ENCODE results near the gene LARGE1.

LARGE1 gene

DNA sequence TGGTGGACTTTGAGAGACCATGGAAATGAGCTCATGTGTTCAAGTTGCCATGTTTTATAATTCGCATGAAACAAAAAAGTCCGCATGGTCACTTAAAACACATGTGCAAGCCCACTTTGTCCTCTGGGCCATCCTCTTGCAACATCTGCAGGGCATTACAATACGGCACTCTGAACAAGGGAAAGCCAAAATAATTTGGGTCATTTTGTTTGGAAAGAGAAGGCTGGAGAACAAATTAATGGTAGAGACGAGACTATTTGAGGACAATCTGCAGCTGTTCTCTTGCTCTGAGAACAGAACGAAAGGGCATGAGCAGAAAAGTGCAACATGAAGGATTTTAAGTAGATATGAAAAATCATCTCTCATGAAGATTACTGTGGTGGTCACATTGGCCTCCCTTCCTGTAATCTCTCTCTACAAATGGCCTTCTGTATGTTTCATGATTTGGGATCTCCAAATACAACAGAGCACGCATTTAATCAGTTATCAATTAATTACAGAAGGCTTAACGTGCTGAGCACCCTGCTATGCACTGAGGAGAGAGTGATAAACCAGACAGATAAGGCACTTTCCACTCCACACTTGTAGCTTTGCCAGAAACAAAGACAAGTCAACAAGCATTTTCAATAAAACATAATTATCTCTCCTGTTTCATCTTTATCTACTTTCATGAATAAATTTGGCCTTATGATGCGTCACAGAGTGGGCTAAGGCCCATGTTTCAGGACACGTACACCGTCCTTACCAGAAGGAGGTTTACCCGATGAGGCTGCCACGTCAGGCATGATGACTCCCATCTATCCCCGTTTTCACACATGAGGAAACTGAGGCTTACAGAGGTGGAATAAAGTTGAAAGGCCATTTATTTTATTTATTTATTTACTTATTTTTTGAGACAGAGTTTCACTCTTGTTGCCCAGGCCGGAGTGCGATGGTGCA, 384.1 kb downstream of the LARGE1 start:
- Histone ChIP-seq H3K4me1 (ENCODE audit: insufficient read depth, low read length) (no peaks in the 10 kb centered on the region), H3K9ac (ENCODE audit: low read depth, low read length) (no peak overlapping the region), H3K36me3 (ENCODE audit: insufficient read depth, low read length) (no peaks in the 10 kb centered on the region), H3K9me3 (ENCODE audit: control insufficient read depth, insufficient read depth, low read length) (no peaks in the 10 kb centered on the region)

- peaks cover 7% of the 10 kb centered on the region; the same call in 1 of the 2 replicates for H3K4me1 ChIP-seq (ENCODE audit: insufficient read depth, low read length)
- no peaks in the 10 kb centered on the region for H3K9me3 ChIP-seq (ENCODE audit: control insufficient read depth, insufficient read depth, low read length)
- H3K9ac ChIP-seq (ENCODE audit: low read depth, low read length) = no peak overlapping the region
- no peaks in the 10 kb centered on the region for H3K36me3 ChIP-seq (ENCODE audit: insufficient read depth, low read length)
These were observed 390.7 kb downstream of the LARGE1 start for GRCh38 chr22:33529424-33530113.

DNA sequence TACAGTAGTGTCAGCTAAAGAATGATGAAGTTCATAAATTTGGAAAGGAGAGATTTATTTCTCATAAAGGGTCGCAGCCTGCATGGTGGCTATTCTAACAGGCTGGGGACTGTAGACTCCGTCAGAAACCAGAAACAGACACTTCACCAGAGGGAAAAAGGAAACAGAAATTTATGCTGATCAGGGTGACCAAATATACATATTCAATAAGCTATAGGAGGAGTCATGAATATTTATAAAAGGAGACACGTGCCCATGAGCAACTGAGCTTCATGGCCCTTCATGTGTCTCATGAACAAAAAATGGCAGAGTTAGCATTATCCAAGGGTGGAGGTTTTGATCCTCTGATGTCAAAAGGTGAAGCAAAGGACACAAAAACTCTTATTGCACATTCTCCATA, 392.1 kb downstream of the LARGE1 start:
- H3K9ac ChIP-seq (ENCODE audit: low read depth, low read length) = no peak overlapping the region
- no peaks in the 10 kb centered on the region for H3K9me3 ChIP-seq (ENCODE audit: control insufficient read depth, insufficient read depth, low read length)
- H3K36me3 ChIP-seq (ENCODE audit: insufficient read depth, low read length) = no peaks in the 10 kb centered on the region
- peaks cover 7% of the 10 kb centered on the region; the same call in 1 of the 2 replicates for H3K4me1 ChIP-seq (ENCODE audit: insufficient read depth, low read length)

DNA sequence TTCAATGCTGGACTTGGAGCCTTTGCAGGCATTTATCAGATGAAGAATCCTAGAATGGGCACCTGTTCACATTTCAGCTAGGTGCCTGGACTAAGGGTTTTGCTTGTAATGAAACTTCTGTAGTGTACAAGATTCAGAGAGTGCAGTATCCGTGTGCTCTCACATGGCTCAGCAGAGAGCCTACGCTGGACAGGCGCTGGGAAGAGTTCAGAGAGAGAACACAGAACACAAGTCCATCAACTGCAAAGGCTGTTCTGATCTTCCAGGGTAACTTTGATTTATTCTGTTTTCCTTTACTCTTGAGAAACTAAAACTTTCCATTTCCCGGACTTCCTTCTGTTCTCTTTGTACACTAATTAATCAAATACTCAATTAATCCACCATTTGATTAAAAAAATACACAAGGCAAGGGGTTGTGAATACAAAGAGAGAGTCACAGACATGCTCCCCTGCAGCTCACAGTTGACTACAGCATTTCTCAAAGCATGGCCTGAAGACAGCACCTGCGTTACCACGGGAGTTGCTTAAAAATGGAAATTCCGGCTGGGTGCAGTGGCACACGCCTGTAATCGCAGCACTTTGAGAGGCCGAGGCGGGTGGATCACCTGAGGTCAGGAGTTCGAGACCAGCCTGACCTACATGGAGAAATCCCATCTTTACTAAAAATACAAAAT, 393.7 kb downstream of the LARGE1 start:
- Histone ChIP-seq H3K9me3 (ENCODE audit: control insufficient read depth, insufficient read depth, low read length) (no peaks in the 10 kb centered on the region), H3K9ac (ENCODE audit: low read depth, low read length) (no peak overlapping the region), H3K4me1 (ENCODE audit: insufficient read depth, low read length) (peaks cover 7% of the 10 kb centered on the region; the same call in 1 of the 2 replicates), H3K36me3 (ENCODE audit: insufficient read depth, low read length) (peaks cover 7% of the 10 kb centered on the region; the same call in 1 of the 2 replicates)

- H3K4me1 ChIP-seq (ENCODE audit: insufficient read depth, low read length) = peaks cover 7% of the 10 kb centered on the region; the same call in 1 of the 2 replicates
- peaks cover 9% of the 10 kb centered on the region; the same call in 1 of the 2 replicates for H3K36me3 ChIP-seq (ENCODE audit: insufficient read depth, low read length)
- H3K9me3 ChIP-seq (ENCODE audit: control insufficient read depth, insufficient read depth, low read length) = no peaks in the 10 kb centered on the region
- no peak overlapping the region for H3K9ac ChIP-seq (ENCODE audit: low read depth, low read length)
These were observed 395.6 kb downstream of the LARGE1 start for GRCh38 chr22:33524511-33525260.

DNA sequence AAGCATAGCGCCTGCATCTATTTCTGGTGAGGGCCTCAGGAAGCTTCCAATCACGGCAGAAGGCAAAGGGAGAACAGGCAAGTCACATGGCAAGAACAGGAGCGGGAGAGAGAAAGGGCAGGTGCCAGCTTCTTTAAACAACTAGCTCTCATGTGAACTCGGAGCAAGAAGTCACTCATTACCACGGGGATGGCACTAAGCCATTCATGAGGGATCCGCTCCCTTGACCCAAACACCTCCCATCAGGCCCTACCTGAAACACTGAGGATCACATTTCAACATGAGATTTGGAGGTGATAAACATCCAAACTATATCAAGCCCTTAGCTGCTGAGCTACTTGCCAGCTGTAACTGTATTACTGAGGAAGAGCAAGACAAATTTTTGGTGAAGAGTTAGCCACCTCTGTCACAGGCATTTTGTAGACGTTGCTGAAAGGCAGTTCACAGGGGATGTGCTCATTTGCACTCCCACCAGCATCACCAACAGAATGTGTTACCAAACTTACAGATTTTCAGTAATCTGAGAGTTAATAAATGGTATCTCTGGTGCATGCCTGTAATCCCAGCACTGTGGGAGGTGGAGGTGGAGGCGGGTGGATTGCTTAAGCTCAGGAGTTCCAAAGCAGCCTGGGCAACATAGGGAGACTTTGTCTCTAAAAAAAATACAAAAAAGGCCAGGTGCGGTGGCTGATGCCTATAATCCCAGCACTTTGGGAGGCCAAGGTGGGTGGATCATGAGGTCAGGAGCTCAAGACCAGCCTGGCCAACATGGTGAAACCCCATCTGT, 398.2 kb downstream of the LARGE1 start:
- Histone ChIP-seq H3K9ac (ENCODE audit: low read depth, low read length) (no peak overlapping the region), H3K36me3 (ENCODE audit: insufficient read depth, low read length) (peaks cover 9% of the 10 kb centered on the region; the same call in 1 of the 2 replicates), H3K9me3 (ENCODE audit: control insufficient read depth, insufficient read depth, low read length) (no peaks in the 10 kb centered on the region), H3K4me1 (ENCODE audit: insufficient read depth, low read length) (peaks cover 7% of the 10 kb centered on the region; the same call in 1 of the 2 replicates)

- H3K9me3 ChIP-seq (ENCODE audit: control insufficient read depth, insufficient read depth, low read length) = no peaks in the 10 kb centered on the region
- H3K36me3 ChIP-seq (ENCODE audit: insufficient read depth, low read length) = peaks cover 9% of the 10 kb centered on the region; the same call in 1 of the 2 replicates
- no peak overlapping the region for H3K9ac ChIP-seq (ENCODE audit: low read depth, low read length)
- peaks cover 7% of the 10 kb centered on the region; the same call in 1 of the 2 replicates for H3K4me1 ChIP-seq (ENCODE audit: insufficient read depth, low read length)
These were observed 399.1 kb downstream of the LARGE1 start for GRCh38 chr22:33520904-33521780.

- Histone ChIP-seq H3K9me3 (ENCODE audit: control insufficient read depth, insufficient read depth, low read length) (no peaks in the 10 kb centered on the region), H3K36me3 (ENCODE audit: insufficient read depth, low read length) (peaks cover 9% of the 10 kb centered on the region; the same call in 1 of the 2 replicates), H3K9ac (ENCODE audit: low read depth, low read length) (no peak overlapping the region), H3K4me1 (ENCODE audit: insufficient read depth, low read length) (peaks cover 3% of the 10 kb centered on the region; the same call in 1 of the 2 replicates)
These were observed 400.0 kb downstream of the LARGE1 start for GRCh38 chr22:33519974-33520903.

DNA sequence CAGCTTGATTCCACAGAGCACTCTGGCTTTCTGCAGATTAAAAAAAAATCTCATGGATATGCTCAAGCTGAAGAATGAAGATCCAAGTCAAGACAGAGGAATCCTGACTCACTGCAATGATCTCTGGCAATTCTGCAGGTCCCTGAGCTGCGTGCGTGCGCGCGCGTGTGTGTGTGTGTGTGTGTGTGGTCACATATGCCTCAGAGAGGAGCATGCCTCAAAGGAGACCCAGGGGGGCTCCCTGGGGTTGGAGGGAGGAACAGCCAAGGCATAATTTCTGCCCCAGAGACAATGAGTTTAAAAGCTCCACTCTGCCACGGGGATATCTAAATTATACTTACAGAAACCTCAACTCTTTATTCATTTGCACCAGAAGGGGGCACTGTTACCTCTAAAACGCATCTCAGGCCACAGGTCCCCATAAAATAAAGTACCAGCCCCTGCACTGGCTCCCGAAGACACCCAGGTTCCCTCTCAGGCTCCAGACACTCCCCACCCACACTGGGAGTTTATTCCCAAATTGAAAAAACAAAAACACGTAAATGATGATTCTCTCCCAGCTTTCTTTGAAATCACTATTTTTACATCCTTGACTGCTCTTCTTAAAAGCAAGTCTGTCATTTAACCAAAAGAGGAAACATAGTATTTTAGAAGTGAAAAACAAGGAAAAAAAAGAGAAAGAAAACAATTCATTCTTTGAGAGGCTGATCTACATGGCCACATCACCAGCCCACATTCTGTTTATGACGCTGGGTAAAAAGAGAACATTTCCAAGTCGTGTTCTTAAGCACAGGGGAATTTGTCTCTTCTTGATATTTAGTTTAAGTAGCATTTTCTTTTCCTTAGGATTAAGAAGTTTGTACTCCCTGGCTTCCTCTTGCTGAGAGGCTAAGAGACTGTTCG, 401.0 kb downstream of the LARGE1 start:
- H3K9ac ChIP-seq (ENCODE audit: low read depth, low read length) = no peak overlapping the region
- H3K4me1 ChIP-seq (ENCODE audit: insufficient read depth, low read length) = no peaks in the 10 kb centered on the region
- no peaks in the 10 kb centered on the region for H3K9me3 ChIP-seq (ENCODE audit: control insufficient read depth, insufficient read depth, low read length)
- H3K36me3 ChIP-seq (ENCODE audit: insufficient read depth, low read length) = peaks cover 10% of the 10 kb centered on the region; the same call in 1 of the 2 replicates

DNA sequence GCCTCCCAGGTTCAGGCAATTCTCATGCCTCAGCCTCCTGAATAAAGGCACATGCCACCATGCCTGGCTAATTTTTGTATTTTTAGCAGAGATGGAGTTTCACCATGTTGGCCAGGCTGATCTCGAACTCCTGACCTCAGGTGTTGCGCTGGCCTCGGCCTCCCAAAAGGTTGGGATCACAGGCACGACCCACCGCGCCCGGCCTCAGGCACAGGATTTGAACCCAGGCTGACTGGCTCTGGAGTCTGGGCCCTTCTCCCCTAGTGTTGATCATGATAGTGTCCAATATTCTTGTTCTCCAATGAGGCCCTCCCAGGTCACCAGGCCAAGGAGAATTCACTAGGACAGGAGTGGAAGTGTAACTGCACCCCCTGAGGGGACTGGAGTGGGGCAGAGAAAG, 401.9 kb downstream of the LARGE1 start:
- no peak overlapping the region for H3K9ac ChIP-seq (ENCODE audit: low read depth, low read length)
- H3K9me3 ChIP-seq (ENCODE audit: control insufficient read depth, insufficient read depth, low read length) = no peaks in the 10 kb centered on the region
- H3K4me1 ChIP-seq (ENCODE audit: insufficient read depth, low read length) = no peaks in the 10 kb centered on the region
- H3K36me3 ChIP-seq (ENCODE audit: insufficient read depth, low read length) = peaks cover 10% of the 10 kb centered on the region; the same call in 1 of the 2 replicates

GRCh38 chr22:33515795-33516194, 404.5 kb downstream of the LARGE1 start:
- H3K36me3 ChIP-seq (ENCODE audit: insufficient read depth, low read length) = peaks cover 2% of the 10 kb centered on the region; the same call in 1 of the 2 replicates
- no peaks in the 10 kb centered on the region for H3K4me1 ChIP-seq (ENCODE audit: insufficient read depth, low read length)
- no peaks in the 10 kb centered on the region for H3K9me3 ChIP-seq (ENCODE audit: control insufficient read depth, insufficient read depth, low read length)
- H3K9ac ChIP-seq (ENCODE audit: low read depth, low read length) = no peak overlapping the region

All from ES-I3 (cell line).